Measurements from ENCODE around the gene GADD45GIP1. TPM values are rescaled to one million over a fixed set of nuclear protein-coding genes. Genes with fewer than 3 reads are reported as not detected.

The GADD45GIP1 gene
- total and polyA plus RNA-seq, 12 donors: 16.5 to 213 (median 49.5) TPM

DNA sequence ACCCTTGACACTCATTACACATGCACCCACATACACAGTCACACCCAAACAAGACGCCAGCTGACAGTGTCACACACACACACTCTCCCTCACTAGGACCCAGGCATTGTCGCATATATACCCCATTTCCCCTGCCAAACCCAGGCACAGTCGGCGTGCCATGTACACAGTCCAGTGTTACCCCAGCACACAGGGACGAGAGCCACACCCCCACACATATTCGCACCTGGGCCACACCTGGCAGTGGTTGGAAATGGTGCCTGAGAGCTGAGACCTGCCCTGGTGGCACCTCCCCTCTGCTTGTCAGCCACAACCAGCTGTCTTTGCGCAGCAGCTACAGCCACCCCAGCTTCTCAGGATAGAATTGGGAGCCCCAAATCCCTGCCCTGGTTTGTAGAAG lies 47.2 kb upstream of the GADD45GIP1 start:
- Histone ChIP-seq H3K36me3 (replicated peaks in 1 of 2) (no peaks in the 10 kb centered on the region), H3K4me1 (replicated peaks in 1 of 2) (peaks cover 0 to 4% of the 10 kb centered on the region in 2 donors), H3K27me3 (no peaks in the 10 kb centered on the region), H3K9me3 (replicated peaks in 1 of 3) (no peaks in the 10 kb centered on the region), H3K27ac (no peak overlapping the region), H3K4me3 (no peak overlapping the region)
- TF ChIP-seq, protein P1, sequence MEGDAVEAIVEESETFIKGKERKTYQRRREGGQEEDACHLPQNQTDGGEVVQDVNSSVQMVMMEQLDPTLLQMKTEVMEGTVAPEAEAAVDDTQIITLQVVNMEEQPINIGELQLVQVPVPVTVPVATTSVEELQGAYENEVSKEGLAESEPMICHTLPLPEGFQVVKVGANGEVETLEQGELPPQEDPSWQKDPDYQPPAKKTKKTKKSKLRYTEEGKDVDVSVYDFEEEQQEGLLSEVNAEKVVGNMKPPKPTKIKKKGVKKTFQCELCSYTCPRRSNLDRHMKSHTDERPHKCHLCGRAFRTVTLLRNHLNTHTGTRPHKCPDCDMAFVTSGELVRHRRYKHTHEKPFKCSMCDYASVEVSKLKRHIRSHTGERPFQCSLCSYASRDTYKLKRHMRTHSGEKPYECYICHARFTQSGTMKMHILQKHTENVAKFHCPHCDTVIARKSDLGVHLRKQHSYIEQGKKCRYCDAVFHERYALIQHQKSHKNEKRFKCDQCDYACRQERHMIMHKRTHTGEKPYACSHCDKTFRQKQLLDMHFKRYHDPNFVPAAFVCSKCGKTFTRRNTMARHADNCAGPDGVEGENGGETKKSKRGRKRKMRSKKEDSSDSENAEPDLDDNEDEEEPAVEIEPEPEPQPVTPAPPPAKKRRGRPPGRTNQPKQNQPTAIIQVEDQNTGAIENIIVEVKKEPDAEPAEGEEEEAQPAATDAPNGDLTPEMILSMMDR (IDR thresholded peaks at IDR 0.05): no peak
- TF ChIP-seq POLR2A (IDR thresholded peaks at IDR 0.05): no peak
- 89 to 93% (median 91%) methylated on average over 3 to 7 of the region's 7 CpGs for WGBS, 4 donors
- intact Hi-C loops (cut with DNase I): no loop called here
- DNase-seq: no peak

DNA sequence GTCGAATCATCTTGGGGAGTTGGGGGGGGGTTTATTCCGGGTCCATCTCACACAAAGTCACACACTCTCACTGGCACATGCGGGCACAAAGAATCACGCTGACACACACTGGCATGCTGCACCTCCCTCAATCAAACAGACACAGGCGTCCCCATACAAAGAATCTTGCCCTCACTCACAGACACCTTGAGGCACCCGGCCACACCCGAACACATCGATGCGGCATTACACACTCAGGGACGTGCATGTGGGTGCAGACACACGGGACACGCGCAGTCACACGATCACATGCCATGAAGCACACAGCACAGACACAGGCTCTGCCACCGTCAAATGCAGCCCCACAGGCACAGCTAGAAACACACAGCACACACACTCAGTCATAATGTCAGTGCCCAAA lies 46.1 kb upstream of the GADD45GIP1 start:
- intact Hi-C loops (cut with DNase I): no loop called here
- no peaks in the 10 kb centered on the region for H3K27me3 ChIP-seq
- no peak for DNase-seq
- H3K4me1 ChIP-seq (replicated peaks in 1 of 2): peaks cover 0 to 4% of the 10 kb centered on the region in 2 donors
- H3K36me3 ChIP-seq (replicated peaks in 1 of 2): no peaks in the 10 kb centered on the region
- H3K27ac ChIP-seq: no peak overlapping the region
- 84 to 91% (median 86%) methylated on average over 3 to 15 of the region's 15 CpGs for WGBS, 4 donors
- no peak for TF ChIP-seq POLR2A (IDR thresholded peaks at IDR 0.05)
- TF ChIP-seq, protein P1 (IDR thresholded peaks at IDR 0.05): no peak
- H3K9me3 ChIP-seq (replicated peaks in 1 of 3): no peaks in the 10 kb centered on the region
- H3K4me3 ChIP-seq: no peak overlapping the region

DNA sequence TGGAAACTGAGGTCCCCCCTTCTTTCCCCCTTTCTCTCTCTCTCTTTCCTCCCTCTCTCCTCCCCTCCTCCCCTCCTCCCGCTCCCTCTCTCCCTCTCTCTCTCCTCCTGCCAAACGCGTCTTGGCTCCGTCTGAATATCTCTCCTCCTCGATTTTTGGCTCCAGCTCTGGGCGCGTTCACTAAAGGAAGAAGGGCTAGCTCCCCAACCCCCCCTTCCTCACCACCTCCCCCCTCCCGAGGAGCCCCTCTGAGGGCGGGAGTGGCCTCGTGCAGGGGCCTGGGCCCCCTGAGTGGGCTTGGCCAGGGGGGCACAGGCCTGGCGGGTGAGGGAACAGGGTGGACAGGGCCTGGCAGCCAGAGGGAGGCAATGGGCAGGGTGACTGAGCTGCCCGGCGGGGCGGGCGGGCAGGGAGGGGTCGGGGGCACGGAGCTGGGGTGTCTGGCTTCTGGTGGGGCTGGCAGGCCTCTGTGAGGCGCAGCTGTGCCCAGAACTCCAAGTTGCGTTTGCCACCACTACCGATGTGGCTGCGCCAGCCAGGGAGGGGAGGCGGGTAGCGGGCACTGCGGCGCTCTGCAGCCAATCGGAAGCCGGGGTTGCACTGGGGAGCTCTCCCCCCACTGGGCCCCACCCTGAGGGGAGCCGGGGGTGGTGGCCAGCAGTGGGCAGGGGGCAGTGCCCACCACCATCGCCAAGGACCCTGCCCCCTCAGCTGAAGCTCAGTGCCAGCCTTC lies 45.3 kb upstream of the GADD45GIP1 start:
- TF ChIP-seq, protein P1 (IDR thresholded peaks at IDR 0.05): no peak
- no peak for TF ChIP-seq POLR2A (IDR thresholded peaks at IDR 0.05)
- 39 to 67% (median 62%) methylated on average over 16 to 29 of the region's 29 CpGs for WGBS, 4 donors
- intact Hi-C loops (cut with DNase I): no loop called here
- H3K4me1 ChIP-seq (replicated peaks in 1 of 2): peaks cover 0 to 5% of the 10 kb centered on the region in 2 donors
- peak overlapping the region in 2 of 5 donors; percentile 63 to 80 for H3K27ac ChIP-seq
- H3K9me3 ChIP-seq (replicated peaks in 1 of 3): no peaks in the 10 kb centered on the region
- H3K4me3 ChIP-seq: peak overlapping the region in 1 of 4 donors; percentile 27
- H3K27me3 ChIP-seq: no peaks in the 10 kb centered on the region
- DNase-seq: peak in 3 of 7 donors; percentile 36 to 50 (median 43)
- no peaks in the 10 kb centered on the region for H3K36me3 ChIP-seq (replicated peaks in 1 of 2)

DNA sequence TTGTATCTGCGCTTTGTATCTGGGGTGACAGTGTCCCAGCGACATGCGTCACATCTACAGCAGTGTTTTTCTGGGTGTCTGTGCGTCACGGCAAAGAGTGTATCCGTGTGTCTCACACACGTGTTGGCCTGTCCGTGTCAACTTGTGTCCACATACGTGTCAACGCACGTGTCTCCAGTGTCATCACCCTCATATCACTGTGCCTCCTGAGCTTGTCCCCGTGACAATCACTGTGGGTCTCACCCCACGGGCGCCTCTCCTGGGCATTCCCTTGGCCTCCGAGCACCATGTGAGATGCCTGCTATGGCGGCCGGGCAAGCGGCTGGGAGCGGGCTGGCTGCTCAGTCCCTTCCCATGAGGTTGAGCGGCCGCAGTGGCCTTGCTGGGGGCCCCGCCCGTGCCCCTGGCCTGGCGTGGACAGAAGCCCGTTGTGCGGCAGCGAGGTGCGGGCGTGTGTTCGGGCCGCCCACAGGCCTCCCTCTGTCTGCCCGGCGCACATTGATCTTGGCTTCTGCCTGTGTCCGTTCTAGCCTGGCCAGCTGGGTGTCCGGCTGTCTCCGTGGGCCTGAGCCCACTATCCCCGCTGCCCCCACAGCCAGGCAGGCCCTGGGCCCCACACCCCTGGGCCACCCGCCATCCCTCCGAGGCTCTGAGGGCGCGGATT lies 44.6 kb upstream of the GADD45GIP1 start:
- 67 to 84% (median 76%) methylated on average over 22 to 41 of the region's 41 CpGs for WGBS, 4 donors
- H3K4me1 ChIP-seq (replicated peaks in 1 of 2): peaks cover 7 to 12% of the 10 kb centered on the region in 2 donors
- no peak for DNase-seq

More for the DNA sequence above, 44.6 kb upstream of the GADD45GIP1 start:
- TF ChIP-seq, protein P1 (IDR thresholded peaks at IDR 0.05): no peak
- no peak for TF ChIP-seq POLR2A (IDR thresholded peaks at IDR 0.05)
- H3K36me3 ChIP-seq (replicated peaks in 1 of 2): no peaks in the 10 kb centered on the region
- peak overlapping the region in 1 of 4 donors; percentile 27 for H3K4me3 ChIP-seq
- H3K27me3 ChIP-seq: no peaks in the 10 kb centered on the region
- H3K27ac ChIP-seq: peak overlapping the region in 2 of 5 donors; percentile 63 to 80
- intact Hi-C loops (cut with DNase I): no loop called here
- H3K9me3 ChIP-seq (replicated peaks in 1 of 3): no peaks in the 10 kb centered on the region
